ENCODE data around the gene TRA2A.
"Not testable (repeated sequence)": the region's sequence is repeated elsewhere in the genome, so short reads cannot be mapped to it uniquely, and the experiment has no call there.

The TRA2A gene

GRCh38 chr7:23491502-23491901 is 40.3 kb downstream of the TRA2A start:
- DNase-seq: no peak

- peak; percentile 87 for DNase-seq
These were observed 41.2 kb downstream of the TRA2A start for GRCh38 chr7:23490357-23491135.

GRCh38 chr7:23488714-23489113 is 43.1 kb downstream of the TRA2A start:
- not testable (repeated sequence) for DNase-seq

DNA sequence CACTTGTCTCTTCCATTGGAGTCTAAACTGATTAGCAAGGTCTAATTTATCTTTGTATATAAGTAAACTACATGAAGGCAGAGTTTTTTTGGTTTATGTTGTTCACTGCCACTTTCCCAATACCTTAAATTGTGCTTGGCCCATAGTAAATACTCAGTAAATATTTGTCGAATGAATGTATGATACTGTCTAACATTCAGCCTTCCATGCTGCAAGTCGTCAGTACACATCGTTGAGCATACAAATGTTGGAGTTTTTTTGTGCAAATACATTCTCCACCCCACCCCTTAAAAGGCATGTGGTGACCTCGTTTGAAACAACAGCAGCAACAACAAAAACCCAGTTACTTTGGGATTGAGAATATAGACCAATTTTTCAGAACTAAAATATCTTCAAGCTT is 44.1 kb downstream of the TRA2A start:
- peak; percentile 54 for DNase-seq

DNA sequence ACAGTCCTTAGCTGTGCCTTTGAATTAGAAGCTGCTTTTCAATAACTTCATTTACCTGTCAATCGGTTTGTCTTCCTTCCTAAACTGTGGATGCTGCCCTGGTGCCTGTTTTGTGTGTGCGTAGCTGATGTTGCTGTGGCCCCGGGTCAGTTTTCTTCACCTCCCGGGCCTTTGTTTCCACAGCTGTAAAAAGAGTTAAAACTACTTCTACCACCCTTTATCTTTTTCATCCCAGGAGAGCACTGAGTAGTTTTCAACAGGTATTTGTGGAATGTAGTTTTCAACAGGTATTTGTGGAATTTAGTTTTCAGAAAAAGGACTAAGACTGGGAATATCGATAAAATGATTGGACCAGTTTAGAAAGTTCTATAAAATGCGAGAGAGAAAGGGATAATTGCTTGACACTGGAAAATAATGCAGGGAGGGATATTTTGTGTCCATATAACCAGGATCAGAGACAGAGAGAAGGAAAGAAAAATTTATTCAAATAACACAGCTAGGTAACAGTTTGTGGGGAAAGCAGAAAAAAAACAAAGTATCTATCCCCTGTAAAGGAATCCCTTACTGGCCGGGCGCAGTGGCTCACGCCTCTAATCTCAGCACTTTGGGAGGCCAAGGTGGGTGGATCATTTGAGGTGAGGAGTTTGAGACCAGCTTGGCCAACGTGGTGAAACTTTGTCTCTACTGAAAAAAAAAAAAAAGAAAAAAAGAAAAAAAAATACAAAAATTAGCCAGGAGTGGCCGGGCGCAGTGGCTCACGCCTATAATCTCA is 45.6 kb downstream of the TRA2A start:
- DNase-seq: no peak

DNA sequence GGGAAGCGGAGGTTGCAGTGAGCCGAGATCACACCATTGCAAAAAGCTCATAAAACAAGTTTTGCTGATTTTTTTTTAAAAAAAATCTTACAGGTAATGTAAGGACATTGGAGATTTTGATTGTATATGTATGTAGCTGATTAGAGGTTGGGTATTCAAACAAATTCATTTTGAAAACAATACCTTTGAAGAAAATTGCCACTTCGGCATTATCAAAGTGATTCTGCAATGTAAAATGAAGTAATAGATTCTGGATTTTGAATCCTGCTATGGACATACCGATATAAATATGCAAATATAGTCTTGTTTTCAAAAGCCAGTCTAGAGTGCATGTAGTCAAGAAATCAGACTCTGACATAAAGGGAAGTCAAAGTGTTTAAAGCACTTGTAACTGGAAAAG is 49.1 kb downstream of the TRA2A start:
- no peak for DNase-seq

DNA sequence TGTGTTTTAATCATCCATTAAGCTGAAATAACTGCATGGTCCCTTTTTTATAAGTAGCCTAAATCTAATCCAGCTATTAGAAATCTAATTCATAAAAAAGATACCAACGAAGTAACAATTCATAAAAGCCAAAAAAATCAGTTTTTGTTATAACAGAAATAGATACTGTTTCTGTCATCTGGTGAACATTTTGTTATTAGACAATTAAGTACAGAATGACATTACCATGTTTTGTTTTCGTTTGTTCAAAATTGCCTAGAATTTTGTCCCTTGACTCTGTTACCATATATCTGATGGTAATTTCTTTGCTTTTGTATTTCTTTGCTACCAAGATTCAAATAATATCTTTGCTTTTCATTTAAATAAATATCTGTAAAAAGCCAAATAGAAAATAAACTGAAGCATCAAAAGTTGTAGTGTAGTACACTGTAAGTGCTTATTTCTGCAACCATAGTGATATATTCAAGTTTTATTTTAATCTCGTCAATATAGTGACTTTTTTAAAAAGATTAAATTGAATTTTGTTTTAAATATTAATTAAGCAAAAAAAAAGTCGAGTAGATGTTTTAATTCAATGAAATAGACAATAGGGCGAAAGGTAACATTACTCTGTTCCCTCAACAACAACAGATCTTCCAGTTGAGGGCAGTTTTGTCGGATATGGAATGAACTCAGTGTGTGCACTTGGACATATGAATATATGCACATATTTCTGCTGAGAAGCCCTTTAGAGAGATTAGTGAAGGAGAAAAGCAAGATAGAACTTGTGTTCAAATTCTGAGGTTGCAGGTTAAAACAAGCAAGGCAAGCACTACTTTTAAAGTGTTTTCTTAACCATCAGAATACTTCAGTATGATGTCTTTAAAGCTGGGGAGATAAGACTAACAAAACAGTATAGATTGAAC is 53.6 kb downstream of the TRA2A start:
- no peak for DNase-seq

- no peak for DNase-seq
These were observed 54.7 kb downstream of the TRA2A start for GRCh38 chr7:23477157-23477499.

- DNase-seq: peak; percentile 53
These were observed 55.3 kb downstream of the TRA2A start for GRCh38 chr7:23476286-23477156.

DNA sequence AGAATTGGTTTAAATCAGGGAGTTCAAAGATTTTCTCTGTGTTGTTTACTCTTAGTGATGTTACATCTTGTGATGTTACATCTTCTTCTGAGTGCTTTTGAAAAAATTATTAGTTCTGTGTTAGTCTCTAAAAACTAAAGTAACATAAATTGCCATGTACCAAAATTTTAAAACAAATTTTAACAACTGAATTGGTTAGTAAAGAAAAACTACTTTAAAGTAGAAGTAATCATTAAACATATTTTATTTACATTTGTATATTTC is 56.3 kb downstream of the TRA2A start:
- DNase-seq: no peak

DNA sequence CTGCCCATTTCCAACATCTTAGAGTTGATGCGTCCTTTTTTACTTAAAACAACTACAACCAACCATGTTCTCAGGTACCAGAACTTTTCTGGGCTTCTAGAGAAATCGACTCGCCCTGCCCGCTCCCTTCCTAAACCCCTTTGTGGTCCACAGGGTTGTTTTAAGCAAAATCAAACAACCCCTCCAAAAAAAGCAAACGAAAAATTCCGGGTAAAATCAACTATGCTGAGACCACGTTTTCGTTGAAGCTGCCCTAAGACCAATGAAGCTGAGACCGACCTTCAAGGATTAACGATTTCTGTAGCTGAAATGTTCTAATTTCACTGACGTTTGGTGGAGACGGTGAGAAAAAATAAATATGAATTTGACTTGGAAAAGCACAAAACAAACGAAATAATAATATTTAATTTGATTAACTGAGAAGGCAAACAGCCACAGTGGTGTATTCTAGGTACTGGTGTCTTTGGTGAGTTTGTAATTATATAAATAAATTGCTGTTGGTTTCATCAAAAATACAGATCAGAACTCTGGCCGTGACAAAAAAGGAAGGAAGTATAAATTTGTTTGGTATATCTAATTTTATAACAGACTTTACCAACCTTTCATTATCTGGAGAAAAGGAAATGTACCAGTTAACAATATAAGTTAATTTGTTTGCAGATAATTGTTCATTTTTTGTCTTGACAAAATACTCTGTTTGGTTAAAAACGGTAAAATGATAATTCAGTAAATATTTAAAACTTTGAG is 56.8 kb downstream of the TRA2A start:
- DNase-seq: no peak

- DNase-seq: peak; percentile 100
These were observed 57.5 kb downstream of the TRA2A start for GRCh38 chr7:23474094-23474828.

DNA sequence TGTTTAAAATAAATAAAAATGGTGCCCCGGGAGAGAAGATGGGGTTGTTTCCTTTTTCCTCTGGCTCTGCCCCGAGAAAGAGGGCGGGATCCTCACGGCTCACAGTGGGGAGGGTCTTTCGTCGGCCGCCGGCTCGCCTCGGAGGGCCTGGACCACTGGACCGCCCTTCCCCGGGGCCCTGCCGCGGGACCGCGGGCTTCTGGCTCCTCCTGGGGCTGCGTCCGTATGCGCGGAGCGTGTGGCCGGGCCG is 58.0 kb downstream of the TRA2A start:
- DNase-seq: peak; percentile 94

DNA sequence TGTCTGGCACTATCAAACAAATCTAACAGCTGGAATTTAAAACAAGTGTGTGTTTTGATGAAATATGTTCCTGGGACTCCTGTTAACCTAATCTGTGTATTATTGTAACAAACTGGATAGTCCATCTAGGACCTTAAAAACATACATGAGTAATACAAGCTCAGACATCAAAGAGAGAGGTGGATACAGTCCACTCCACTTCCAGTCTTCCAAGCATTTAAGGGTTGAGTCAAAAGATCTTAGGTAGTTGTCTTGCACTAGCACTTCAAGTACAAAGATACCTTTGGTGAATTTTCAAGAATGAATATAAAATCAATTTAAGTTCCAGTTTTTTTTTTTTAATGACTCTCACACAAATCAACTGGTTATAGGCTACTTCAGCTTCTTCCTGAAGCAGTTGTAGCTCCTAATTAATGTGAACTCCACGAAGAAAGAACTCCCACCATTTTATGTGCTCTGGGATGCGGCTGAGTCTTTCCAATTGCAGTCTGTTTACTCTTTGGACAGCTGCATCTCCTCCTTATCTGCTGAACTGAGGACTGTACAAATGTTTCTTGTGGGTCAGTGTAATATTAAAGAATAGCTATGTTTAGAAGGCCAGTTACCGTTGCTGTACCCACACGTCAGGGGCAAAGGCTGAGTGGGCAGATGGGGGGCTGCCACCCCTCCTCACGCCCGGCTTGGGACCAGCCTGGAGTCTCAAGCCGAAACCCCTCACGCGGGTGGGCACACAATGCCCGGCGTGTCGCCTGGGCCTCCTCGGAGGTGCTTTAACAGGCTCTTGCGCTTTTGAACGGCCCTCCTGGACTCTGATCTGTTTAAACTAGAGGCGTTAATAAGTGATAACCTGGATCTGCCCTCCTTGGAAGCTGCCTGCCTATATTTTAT is 58.6 kb downstream of the TRA2A start:
- DNase-seq: peak; percentile 87

GRCh38 chr7:23472556-23472955 is 59.2 kb downstream of the TRA2A start:
- DNase-seq: no peak

DNA sequence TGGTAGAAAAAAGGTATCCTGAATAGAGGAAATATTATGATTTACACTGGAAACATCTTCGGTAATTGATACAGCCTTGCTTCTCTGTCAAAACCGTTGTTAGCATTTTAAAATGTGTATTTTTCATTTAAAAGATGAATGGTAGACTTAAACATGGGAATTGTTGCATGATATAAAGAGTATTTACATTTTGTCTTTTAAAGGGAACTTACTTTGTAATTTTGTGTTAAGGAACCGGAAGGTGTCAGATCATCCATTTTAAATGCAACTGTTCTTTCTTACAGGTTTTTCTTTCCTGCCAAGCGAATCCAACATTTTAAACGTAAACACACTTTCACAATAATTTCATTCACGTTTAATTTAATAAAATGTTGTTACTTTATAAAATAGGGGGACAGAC is 59.7 kb downstream of the TRA2A start:
- peak; percentile 59 for DNase-seq

GRCh38 chr7:23471106-23471859 is 60.5 kb downstream of the TRA2A start:
- DNase-seq: peak; percentile 99

DNA sequence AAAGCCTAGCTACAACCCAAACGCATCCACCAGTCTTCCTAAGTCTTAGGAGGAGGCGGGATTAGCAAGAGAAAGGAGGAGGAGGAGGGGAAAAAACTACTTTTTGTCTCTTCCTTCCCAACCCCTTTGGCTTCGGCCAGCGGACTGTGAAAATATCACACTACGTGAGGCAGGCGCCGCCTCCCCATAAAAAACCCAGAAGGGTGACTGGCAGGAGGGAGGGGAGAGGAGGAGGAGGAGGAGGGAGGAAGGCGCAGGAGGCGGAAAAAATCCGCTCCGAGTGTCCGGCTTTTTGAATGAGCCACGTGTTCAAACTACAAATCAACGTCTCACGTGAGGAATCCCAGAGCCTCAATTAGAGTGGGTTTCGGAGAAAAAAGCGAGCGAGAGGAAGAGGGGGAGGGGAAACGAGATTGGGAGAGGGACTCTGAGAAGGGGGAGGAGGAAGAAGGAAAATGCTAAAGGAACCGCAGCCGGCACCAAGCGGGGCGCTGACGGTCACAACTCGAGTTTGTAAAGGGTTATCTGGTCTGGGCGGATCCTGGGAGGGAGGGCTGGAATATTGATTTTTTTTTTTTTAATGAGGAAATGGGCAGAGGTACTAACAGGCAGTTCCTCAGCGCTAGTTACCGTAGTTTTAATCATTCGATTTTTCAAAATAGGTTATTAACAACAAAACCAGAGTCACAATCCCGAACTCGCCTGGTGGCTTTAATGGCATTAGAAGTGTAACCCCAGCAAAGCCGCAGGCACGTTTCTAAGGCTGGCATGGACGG is 61.3 kb downstream of the TRA2A start, which contains the start of gene IGF2BP3:
TSS of gene IGF2BP3 (minus strand) at position 162 of the 776 bp plus-strand sequence. CDS start 381 bp downstream, outside the sequence.
- peak; percentile 99 for DNase-seq

- DNase-seq: no peak
These were observed 61.9 kb downstream of the TRA2A start for GRCh38 chr7:23469961-23470250.
